CD4-positive, alpha-beta T cell treated with Interleukin-2 at 100 ng/mL for 4 hours (primary cell): ENCODE results near the gene STK11IP.

Experiments used
- DNase-seq: peaks from one replicate; pipeline ENCODE4 v3.0.0-alpha.2; 2020; ENCODE audit warnings: low spot score

The STK11IP gene

GRCh38 chr2:219562049-219563020, 35.3 kb upstream of the STK11IP start:
- no peak for DNase-seq

- DNase-seq: no peak
Observed at GRCh38 chr2:219563271-219563928, 34.3 kb upstream of the STK11IP start.

- no peak for DNase-seq
Observed at GRCh38 chr2:219565130-219566080, 32.3 kb upstream of the STK11IP start.

GRCh38 chr2:219566640-219567039, 31.0 kb upstream of the STK11IP start:
- DNase-seq: no peak

GRCh38 chr2:219567131-219567530, 30.5 kb upstream of the STK11IP start:
- DNase-seq: no peak

GRCh38 chr2:219567791-219568361, 29.8 kb upstream of the STK11IP start:
- DNase-seq: no peak

- no peak for DNase-seq
Observed at GRCh38 chr2:219569041-219569440, 28.6 kb upstream of the STK11IP start.

GRCh38 chr2:219569635-219570034, 28.0 kb upstream of the STK11IP start:
- no peak for DNase-seq

- no peak for DNase-seq
Observed at GRCh38 chr2:219570194-219570923, 27.3 kb upstream of the STK11IP start.

- no peak for DNase-seq
Observed at GRCh38 chr2:219570924-219571310, 26.7 kb upstream of the STK11IP start.

- no peak for DNase-seq
Observed at GRCh38 chr2:219571311-219572236, 26.1 kb upstream of the STK11IP start, which contains the start of gene OBSL1. Gene OBSL1 (minus strand): TSS chr2:219571539. CDS start chr2:219571232, 307 bp downstream.

GRCh38 chr2:219572237-219573001, 25.2 kb upstream of the STK11IP start, which contains the start of gene INHA:
Gene INHA (plus strand): TSS chr2:219572310. CDS start chr2:219572375, 65 bp downstream.
- no peak for DNase-seq

GRCh38 chr2:219573166-219573565, 24.5 kb upstream of the STK11IP start:
- DNase-seq: no peak

GRCh38 chr2:219574484-219575311, 23.0 kb upstream of the STK11IP start:
- no peak for DNase-seq

GRCh38 chr2:219575566-219576504, 21.8 kb upstream of the STK11IP start:
- DNase-seq: no peak

- DNase-seq: no peak
Observed at GRCh38 chr2:219576505-219577388, 20.9 kb upstream of the STK11IP start.
